ENCODE data around the gene SMAD7. TPM values are rescaled to one million over a fixed set of nuclear protein-coding genes. Genes with fewer than 3 reads are reported as not detected.

SMAD7 gene
- total RNA-seq, 2 experiments from 2014 or later: 244 to 254 TPM

DNA sequence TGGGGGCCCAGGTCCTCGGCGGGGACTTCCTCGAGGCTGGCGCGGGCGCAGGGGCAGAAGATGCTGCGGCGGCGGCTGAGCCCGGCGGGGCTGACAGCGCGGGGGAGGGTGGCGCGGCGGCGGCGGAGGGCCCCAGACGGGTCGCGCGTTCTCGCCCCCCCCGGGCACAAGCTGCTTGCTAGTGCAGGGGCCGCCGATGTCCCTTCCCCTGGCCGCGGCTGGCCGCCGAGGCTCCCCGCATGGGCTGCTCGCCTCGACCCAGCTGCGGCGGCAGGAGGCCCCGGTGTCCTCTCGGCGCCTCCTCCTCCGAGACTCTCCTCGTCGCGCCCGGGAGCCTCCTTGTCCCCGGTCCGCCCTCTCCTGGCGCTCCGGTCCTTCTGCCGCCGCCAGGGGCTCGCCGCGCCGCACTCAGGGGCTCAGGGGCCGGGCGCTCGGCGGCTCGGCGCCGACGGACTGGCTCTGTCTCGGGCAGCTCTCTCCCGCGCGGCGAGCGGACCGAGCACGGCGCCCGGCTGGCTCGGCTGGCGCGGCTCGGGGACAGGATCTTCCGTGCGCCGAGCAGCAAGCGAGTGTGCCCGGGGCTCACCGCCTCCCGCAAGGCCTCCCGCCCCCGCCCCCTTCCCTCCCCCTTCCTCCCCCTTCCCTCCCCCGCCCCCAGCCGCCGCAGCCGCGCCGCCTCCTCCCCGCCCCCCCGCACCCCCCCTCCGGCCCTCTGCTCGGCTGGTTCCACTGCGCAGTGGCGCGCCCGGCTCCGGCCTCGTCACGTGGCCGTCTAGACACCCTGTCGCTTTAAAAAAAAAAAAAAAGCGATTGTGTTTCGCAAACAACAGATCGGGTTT, 902 bp upstream of the SMAD7 start:
- Histone ChIP-seq H3K27me3 (ENCODE audit: control insufficient read depth in 1 of 2, insufficient read depth in 2 of 2, low read length in 2 of 2) (no peaks in the 10 kb centered on the region), H3K9me3 (ENCODE audit: control insufficient read depth in 1 of 2, insufficient read depth in 1 of 2, low read length in 2 of 2) (no peaks in the 10 kb centered on the region), H3K36me3 (ENCODE audit: insufficient read depth, low read length) (peaks cover 2% of the 10 kb centered on the region), H3K27ac (ENCODE audit: low read depth in 1 of 2, low read length in 2 of 2) (peak overlapping the region; percentile 88 to 93), H3K4me1 (ENCODE audit: insufficient read depth, low read length) (peaks cover 63% of the 10 kb centered on the region), H3K4me3 (ENCODE audit: low read length) (peak overlapping the region; percentile 91)
- peak; percentile 30 for ATAC-seq (ENCODE audit: poor library complexity)
- Mint-ChIP-seq H3K27ac (peak overlapping the region; percentile 99), H3K27me3 (no peaks in the 10 kb centered on the region), H3K4me3 (peak overlapping the region; percentile 99), H3K36me3 (ENCODE audit: low read depth) (peaks cover 31% of the 10 kb centered on the region), H3K4me1 (ENCODE audit: low read depth) (peaks cover 57% of the 10 kb centered on the region), H3K9me3 (no peaks in the 10 kb centered on the region)
- intact Hi-C loops (cut with DNase I, micrococcal nuclease): loop anchor here (2.0 to 5.0 kb wide), 6 partner anchors 23 to 109 kb away; no protein-coding TSS in a partner anchor
- DNase-seq: peak; percentile 59 to 95 (median 79)
- TF ChIP-seq, protein P1, sequence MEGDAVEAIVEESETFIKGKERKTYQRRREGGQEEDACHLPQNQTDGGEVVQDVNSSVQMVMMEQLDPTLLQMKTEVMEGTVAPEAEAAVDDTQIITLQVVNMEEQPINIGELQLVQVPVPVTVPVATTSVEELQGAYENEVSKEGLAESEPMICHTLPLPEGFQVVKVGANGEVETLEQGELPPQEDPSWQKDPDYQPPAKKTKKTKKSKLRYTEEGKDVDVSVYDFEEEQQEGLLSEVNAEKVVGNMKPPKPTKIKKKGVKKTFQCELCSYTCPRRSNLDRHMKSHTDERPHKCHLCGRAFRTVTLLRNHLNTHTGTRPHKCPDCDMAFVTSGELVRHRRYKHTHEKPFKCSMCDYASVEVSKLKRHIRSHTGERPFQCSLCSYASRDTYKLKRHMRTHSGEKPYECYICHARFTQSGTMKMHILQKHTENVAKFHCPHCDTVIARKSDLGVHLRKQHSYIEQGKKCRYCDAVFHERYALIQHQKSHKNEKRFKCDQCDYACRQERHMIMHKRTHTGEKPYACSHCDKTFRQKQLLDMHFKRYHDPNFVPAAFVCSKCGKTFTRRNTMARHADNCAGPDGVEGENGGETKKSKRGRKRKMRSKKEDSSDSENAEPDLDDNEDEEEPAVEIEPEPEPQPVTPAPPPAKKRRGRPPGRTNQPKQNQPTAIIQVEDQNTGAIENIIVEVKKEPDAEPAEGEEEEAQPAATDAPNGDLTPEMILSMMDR (IDR thresholded peaks at IDR 0.05): no peak
- ChIA-PET POLR2A (interaction anchor here (0.6 to 2.8 kb wide), 14 partner anchors 7 to 1927 kb away, joined by 3 to 50 read pairs (median 6); partner anchors contain the start of genes ACAA2 and ME2), CTCF (interaction anchor here (0.7 to 2.4 kb wide), 7 partner anchors 11 to 151 kb away, joined by 3 to 18 read pairs (median 4); no protein-coding TSS in a partner anchor)

DNA sequence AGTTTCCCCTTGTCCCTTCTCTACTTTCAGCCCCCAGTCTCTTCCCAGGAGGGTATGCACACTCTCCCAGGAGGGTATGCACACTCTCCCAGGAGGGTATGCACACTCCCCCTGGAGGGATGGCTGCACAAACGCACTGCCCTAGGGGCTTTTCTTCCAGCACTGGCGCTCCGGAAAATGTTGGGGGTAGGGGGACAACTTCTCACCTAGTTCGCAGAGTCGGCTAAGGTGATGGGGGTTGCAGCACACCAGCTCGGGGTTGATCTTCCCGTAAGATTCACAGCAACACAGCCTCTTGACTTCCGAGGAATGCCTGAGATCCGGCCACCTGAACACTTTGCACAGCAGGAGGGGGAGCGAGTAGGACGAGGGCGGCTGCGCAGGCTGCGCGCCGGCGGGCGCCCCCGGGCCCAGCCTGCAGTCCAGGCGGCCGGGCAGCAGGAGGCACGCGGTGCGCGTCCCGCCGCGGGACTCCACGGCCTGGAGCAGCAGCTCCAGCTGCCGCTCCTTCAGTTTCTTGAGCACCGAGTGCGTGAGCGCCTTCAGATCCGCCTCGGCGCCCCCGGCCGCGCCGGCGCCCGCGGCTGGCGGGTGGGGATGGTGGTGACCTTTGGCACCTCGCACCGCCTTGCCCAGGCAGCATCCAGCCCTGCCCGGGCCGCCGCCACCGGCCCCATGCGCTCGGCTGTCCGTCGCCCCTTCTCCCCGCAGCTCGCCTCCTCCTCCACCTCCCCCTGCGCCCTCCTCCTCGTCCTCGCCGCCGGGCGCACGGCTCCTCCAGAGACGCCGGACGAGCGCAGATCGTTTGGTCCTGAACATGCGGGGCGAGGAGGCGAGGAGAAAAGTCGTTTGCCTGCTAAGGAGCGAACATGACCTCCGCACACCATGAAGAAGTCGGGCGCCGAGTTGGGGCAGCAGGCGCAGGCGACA, 894 bp downstream of the SMAD7 start:
- intact Hi-C loops (cut with DNase I, micrococcal nuclease): loop anchor here (1.0 to 10.0 kb wide), 11 partner anchors 9 to 865 kb away; partner anchors contain the start of gene ACAA2 (in 1 of the 2)
- H3K4me1 Mint-ChIP-seq (ENCODE audit: low read depth): peaks cover 59% of the 10 kb centered on the region

More for the DNA sequence above, 894 bp downstream of the SMAD7 start:
- H3K4me1 ChIP-seq (ENCODE audit: insufficient read depth, low read length): peaks cover 66% of the 10 kb centered on the region
- H3K27ac ChIP-seq (ENCODE audit: low read depth in 1 of 2, low read length in 2 of 2): peak overlapping the region; percentile 30 to 55
- H3K36me3 Mint-ChIP-seq (ENCODE audit: low read depth): peaks cover 45% of the 10 kb centered on the region
- H3K4me3 ChIP-seq (ENCODE audit: low read length): peak overlapping the region; percentile 91
- DNase-seq (peak in 7 of 14 experiments; percentile 26 to 74 (median 50)), ATAC-seq (ENCODE audit: poor library complexity) (peak; percentile 15)
- H3K27me3 Mint-ChIP-seq: no peaks in the 10 kb centered on the region
- peak overlapping the region; percentile 100 for H3K4me3 Mint-ChIP-seq
- H3K27me3 ChIP-seq (ENCODE audit: control insufficient read depth in 1 of 2, insufficient read depth in 2 of 2, low read length in 2 of 2): no peaks in the 10 kb centered on the region
- CTCF ChIA-PET: interaction anchor here (0.9 to 1.2 kb wide), 4 partner anchors 9 to 115 kb away, joined by 3 to 8 read pairs (median 3); no protein-coding TSS in a partner anchor
- POLR2A ChIA-PET: interaction anchor here (0.8 to 3.2 kb wide), 3 partner anchors 9 to 22 kb away, joined by 3 to 27 read pairs (median 12); no protein-coding TSS in a partner anchor
- TF ChIP-seq, protein P1 (IDR thresholded peaks at IDR 0.05): no peak
- peaks cover 13% of the 10 kb centered on the region for H3K36me3 ChIP-seq (ENCODE audit: insufficient read depth, low read length)
- H3K9me3 Mint-ChIP-seq: no peaks in the 10 kb centered on the region
- peak overlapping the region; percentile 99 for H3K27ac Mint-ChIP-seq
- no peaks in the 10 kb centered on the region for H3K9me3 ChIP-seq (ENCODE audit: control insufficient read depth in 1 of 2, insufficient read depth in 1 of 2, low read length in 2 of 2)
